ENCODE results near the gene PTPRM. TPM values are rescaled to one million over a fixed set of nuclear protein-coding genes. Genes with fewer than 3 reads are reported as not detected.

The PTPRM gene
- total RNA-seq, 1 experiment from 2014 or later, result 1.6 TPM

GRCh38 chr18:8287196-8287885, 720.2 kb downstream of the PTPRM start:
- Histone ChIP-seq H3K4me3 (ENCODE audit: low read depth in 2 of 2, low read length in 2 of 2) (no peak overlapping the region), H3K4me1 (ENCODE audit: control insufficient read depth, insufficient read depth, low read length) (no peaks in the 10 kb centered on the region), H3K36me3 (ENCODE audit: control insufficient read depth, insufficient read depth, low read length) (no peaks in the 10 kb centered on the region), H3K9me3 (ENCODE audit: control insufficient read depth, insufficient read depth, low read depth, low read length) (no peaks in the 10 kb centered on the region), H3K27ac (ENCODE audit: low read length) (no peak overlapping the region), H3K27me3 (ENCODE audit: control insufficient read depth, insufficient read depth, low read length) (no peaks in the 10 kb centered on the region)
- in situ Hi-C loops (cut with HindIII; ENCODE audit: low pct_unique_long_range_greater_than_20kb, low sequenced_read_pairs), result no loop called here
- no peak for TF ChIP-seq POLR2AphosphoS5 (IDR thresholded peaks at IDR 0.05; ENCODE audit: low read depth, low read length)
- TF ChIP-seq, protein P1, sequence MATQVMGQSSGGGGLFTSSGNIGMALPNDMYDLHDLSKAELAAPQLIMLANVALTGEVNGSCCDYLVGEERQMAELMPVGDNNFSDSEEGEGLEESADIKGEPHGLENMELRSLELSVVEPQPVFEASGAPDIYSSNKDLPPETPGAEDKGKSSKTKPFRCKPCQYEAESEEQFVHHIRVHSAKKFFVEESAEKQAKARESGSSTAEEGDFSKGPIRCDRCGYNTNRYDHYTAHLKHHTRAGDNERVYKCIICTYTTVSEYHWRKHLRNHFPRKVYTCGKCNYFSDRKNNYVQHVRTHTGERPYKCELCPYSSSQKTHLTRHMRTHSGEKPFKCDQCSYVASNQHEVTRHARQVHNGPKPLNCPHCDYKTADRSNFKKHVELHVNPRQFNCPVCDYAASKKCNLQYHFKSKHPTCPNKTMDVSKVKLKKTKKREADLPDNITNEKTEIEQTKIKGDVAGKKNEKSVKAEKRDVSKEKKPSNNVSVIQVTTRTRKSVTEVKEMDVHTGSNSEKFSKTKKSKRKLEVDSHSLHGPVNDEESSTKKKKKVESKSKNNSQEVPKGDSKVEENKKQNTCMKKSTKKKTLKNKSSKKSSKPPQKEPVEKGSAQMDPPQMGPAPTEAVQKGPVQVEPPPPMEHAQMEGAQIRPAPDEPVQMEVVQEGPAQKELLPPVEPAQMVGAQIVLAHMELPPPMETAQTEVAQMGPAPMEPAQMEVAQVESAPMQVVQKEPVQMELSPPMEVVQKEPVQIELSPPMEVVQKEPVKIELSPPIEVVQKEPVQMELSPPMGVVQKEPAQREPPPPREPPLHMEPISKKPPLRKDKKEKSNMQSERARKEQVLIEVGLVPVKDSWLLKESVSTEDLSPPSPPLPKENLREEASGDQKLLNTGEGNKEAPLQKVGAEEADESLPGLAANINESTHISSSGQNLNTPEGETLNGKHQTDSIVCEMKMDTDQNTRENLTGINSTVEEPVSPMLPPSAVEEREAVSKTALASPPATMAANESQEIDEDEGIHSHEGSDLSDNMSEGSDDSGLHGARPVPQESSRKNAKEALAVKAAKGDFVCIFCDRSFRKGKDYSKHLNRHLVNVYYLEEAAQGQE (IDR thresholded peaks at IDR 0.05; ENCODE audit: insufficient read depth in 1 of 2, low read depth in 2 of 2, low read length in 1 of 2), result no peak
- no peak for TF ChIP-seq SIN3A (IDR thresholded peaks at IDR 0.05; ENCODE audit: borderline replicate concordance, insufficient read depth, low read depth, low read length)
- no peak for TF ChIP-seq CTCF (IDR thresholded peaks at IDR 0.05)
- no peak for TF ChIP-seq TCF7L2 (IDR thresholded peaks at IDR 0.05; ENCODE audit: low read depth, low read length)
- ATAC-seq (no peak), DNase-seq (ENCODE audit: low read depth, low spot score) (no peak)
- no TSS peak for BruUV-seq (replicated peaks)
- intact Hi-C loops (cut with micrococcal nuclease; ENCODE audit: unreplicated experiment), result no loop called here
- ChIA-PET POLR2A (no interaction called here), CTCF (no interaction called here)

GRCh38 chr18:8288472-8289195, 721.5 kb downstream of the PTPRM start:
- H3K36me3 ChIP-seq (ENCODE audit: control insufficient read depth, insufficient read depth, low read length), result no peaks in the 10 kb centered on the region
- ATAC-seq (no peak), DNase-seq (ENCODE audit: low read depth, low spot score) (no peak)
- TF ChIP-seq, protein P1 (IDR thresholded peaks at IDR 0.05; ENCODE audit: insufficient read depth in 1 of 2, low read depth in 2 of 2, low read length in 1 of 2), result no peak
- TF ChIP-seq SIN3A (IDR thresholded peaks at IDR 0.05; ENCODE audit: borderline replicate concordance, insufficient read depth, low read depth, low read length) (no peak), TCF7L2 (IDR thresholded peaks at IDR 0.05; ENCODE audit: low read depth, low read length) (no peak), POLR2AphosphoS5 (IDR thresholded peaks at IDR 0.05; ENCODE audit: low read depth, low read length) (no peak), CTCF (IDR thresholded peaks at IDR 0.05) (no peak)
- H3K27ac ChIP-seq (ENCODE audit: low read length), result no peak overlapping the region
- no peaks in the 10 kb centered on the region for H3K27me3 ChIP-seq (ENCODE audit: control insufficient read depth, insufficient read depth, low read length)
- in situ Hi-C loops (cut with HindIII; ENCODE audit: low pct_unique_long_range_greater_than_20kb, low sequenced_read_pairs), result no loop called here
- H3K9me3 ChIP-seq (ENCODE audit: control insufficient read depth, insufficient read depth, low read depth, low read length), result no peaks in the 10 kb centered on the region
- H3K4me1 ChIP-seq (ENCODE audit: control insufficient read depth, insufficient read depth, low read length), result no peaks in the 10 kb centered on the region
- POLR2A ChIA-PET, result no interaction called here
- BruUV-seq (replicated peaks), result no TSS peak
- intact Hi-C loops (cut with micrococcal nuclease; ENCODE audit: unreplicated experiment), result no loop called here
- no peak overlapping the region for H3K4me3 ChIP-seq (ENCODE audit: low read depth in 2 of 2, low read length in 2 of 2)
- CTCF ChIA-PET, result no interaction called here

Data from Panc1 (cell line).